NCI-H2107 treated with DMSO at 0.1 percent for 48 hours (cell line): ENCODE data around the gene PDZD8.
A peak's percentile ranks its signal among the peaks of the same experiment; 100 is the strongest.

ENCODE experiments used
- DNase-seq: peaks from one replicate; lab custom pipeline; 2025; ENCODE audit not compliant: unreplicated experiment; lab: John Stamatoyannopoulos, UW

Gene PDZD8, protein sequence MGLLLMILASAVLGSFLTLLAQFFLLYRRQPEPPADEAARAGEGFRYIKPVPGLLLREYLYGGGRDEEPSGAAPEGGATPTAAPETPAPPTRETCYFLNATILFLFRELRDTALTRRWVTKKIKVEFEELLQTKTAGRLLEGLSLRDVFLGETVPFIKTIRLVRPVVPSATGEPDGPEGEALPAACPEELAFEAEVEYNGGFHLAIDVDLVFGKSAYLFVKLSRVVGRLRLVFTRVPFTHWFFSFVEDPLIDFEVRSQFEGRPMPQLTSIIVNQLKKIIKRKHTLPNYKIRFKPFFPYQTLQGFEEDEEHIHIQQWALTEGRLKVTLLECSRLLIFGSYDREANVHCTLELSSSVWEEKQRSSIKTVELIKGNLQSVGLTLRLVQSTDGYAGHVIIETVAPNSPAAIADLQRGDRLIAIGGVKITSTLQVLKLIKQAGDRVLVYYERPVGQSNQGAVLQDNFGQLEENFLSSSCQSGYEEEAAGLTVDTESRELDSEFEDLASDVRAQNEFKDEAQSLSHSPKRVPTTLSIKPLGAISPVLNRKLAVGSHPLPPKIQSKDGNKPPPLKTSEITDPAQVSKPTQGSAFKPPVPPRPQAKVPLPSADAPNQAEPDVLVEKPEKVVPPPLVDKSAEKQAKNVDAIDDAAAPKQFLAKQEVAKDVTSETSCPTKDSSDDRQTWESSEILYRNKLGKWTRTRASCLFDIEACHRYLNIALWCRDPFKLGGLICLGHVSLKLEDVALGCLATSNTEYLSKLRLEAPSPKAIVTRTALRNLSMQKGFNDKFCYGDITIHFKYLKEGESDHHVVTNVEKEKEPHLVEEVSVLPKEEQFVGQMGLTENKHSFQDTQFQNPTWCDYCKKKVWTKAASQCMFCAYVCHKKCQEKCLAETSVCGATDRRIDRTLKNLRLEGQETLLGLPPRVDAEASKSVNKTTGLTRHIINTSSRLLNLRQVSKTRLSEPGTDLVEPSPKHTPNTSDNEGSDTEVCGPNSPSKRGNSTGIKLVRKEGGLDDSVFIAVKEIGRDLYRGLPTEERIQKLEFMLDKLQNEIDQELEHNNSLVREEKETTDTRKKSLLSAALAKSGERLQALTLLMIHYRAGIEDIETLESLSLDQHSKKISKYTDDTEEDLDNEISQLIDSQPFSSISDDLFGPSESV

GRCh38 chr10:117375360-117376178, at the start of gene PDZD8:
Gene PDZD8 (minus strand): TSS chr10:117375440. CDS start chr10:117375227, 213 bp downstream.
- DNase-seq, result peak; percentile 22

- no peak for DNase-seq
Observed at GRCh38 chr10:117424171-117424570, 48.9 kb upstream of the PDZD8 start.

DNA sequence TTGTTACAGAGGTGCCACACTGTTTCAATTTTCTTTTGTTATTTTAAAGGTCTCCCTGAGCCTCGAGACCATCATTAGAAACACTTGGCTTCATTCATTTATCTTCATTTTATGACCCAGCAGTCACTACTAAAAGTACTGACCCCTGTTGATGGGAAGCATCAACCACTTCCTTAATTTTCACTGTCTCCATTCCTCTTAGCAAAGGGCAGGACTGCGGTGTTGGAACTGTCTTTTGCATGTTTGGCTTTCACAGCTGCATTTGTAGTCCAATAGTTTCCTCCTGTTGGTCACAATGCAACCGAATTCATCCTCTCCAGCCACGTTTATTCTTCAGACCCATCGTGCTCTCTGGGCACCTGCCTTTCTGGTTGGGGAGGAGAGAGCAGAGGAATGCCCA, 46.7 kb upstream of the PDZD8 start:
- DNase-seq, result no peak

DNA sequence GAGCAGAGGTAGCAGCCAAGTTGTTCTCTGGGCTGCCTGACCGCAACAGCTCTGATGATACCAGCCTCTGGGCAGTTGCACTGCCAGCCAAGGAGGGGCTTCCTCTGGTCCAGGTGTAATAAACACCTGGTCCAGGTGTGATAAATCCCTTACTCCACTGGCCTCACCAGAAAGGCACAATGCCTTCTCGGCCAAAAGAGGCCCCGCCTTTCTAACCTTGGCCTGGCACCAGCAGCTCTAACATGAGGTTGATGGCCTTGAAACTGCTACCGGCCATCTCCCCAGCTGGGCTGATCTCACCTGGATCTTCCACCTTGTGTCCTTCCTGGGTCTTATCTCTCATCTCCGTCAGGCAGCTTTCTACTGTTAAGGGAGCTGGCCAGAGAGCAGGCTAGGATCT, 45.5 kb upstream of the PDZD8 start:
- DNase-seq, result no peak

- no peak for DNase-seq
Observed at GRCh38 chr10:117419921-117420320, 44.7 kb upstream of the PDZD8 start.

GRCh38 chr10:117419159-117419558, 43.9 kb upstream of the PDZD8 start:
- no peak for DNase-seq

- DNase-seq, result no peak
Observed at GRCh38 chr10:117418121-117418520, 42.9 kb upstream of the PDZD8 start.

DNA sequence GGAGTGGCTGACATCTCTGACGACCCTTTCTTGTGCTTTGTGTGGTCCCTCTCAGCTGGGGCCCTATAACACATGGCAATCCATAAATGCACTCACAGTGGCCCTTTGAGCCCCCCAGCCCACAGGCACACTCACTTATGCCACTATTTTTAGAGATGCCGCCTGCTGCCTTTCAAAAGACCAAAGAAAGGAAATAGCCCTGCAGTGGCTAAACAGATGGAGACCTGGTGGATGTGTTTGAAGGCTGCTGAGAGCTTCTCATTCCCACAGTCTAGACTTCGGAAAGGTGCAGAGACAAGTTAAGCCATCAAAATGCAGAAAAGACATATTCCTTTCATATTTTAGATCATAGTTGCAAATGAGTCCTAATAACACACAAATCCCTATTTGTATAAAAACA, 42.0 kb upstream of the PDZD8 start:
- no peak for DNase-seq

DNA sequence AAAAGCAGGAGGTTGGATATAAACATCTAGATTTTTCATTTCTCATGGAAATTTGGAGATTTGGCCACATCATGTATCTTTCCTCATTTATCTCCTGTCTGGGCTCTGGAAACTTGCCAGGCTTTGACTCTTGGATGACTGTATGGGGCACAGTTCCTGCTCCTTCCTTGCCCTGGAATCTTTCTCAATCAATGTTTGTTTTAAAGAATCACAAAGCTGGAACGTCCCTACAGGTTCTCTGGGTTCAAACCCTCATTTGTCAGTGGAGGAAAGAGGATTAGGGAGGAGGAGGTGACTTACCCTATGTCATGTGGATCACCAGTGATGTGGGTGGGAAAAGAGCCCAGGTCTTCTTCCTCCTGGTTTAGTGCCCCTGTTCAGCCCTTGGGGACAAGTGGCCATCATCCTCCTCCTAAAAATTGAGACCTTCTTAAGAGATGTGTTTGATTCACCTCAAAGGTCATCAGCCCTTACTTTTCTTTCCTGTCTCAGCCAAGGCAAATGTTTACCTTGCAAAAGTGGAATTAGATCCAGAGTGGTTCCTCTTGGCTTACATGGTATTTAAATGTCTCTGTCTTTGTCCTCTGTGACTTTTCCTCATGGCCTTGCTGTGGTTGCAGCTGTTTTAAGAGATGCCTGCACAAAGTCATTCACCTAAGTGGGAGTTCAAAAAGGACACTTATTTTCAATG, 38.8 kb upstream of the PDZD8 start:
- no peak for DNase-seq

- no peak for DNase-seq
Observed at GRCh38 chr10:117412469-117413010, 37.3 kb upstream of the PDZD8 start.

DNA sequence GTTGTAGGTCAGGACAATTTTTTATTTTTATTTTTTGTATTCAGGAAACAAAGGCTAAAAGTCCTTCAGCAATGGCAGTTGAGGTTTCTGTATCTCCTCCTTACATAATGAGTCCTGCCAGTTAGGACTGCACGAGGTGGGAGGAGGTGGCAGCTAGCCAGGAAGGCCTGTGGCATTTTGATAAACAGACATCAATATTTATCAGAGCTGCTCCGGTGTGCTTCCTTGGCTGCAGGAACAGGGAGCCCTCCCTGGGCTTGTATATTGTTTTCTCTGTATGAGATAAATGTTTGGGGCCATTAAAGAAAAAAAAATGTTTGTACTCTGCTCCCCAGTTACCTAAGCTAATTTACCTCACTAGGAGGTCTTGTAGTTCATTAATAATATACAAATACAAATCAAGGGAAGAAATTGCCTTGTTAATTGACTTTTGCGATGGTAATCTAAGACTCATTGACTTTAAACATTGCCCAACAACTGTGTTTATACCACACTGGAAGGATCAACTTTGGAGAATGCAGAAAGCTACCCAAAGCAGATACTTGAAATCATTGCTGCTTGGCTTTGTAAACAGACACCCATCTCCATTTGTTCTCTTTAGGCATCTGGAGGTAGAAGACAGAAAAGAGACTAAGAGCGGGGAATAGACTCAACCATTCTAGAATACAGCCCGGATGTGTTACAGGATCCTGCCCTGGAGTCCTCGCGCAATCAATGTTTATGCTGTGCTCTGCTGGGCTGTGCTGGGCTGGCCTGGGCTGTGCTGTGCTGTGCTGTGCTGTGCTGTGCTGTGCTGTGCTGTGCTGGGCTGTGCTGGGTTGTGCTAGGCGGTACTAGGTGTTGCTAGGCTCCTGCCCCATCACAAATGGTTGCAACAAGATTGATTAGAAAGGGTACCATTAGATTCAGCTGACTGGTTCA, 36.5 kb upstream of the PDZD8 start:
- no peak for DNase-seq

GRCh38 chr10:117410557-117410956, 35.3 kb upstream of the PDZD8 start:
- no peak for DNase-seq

DNA sequence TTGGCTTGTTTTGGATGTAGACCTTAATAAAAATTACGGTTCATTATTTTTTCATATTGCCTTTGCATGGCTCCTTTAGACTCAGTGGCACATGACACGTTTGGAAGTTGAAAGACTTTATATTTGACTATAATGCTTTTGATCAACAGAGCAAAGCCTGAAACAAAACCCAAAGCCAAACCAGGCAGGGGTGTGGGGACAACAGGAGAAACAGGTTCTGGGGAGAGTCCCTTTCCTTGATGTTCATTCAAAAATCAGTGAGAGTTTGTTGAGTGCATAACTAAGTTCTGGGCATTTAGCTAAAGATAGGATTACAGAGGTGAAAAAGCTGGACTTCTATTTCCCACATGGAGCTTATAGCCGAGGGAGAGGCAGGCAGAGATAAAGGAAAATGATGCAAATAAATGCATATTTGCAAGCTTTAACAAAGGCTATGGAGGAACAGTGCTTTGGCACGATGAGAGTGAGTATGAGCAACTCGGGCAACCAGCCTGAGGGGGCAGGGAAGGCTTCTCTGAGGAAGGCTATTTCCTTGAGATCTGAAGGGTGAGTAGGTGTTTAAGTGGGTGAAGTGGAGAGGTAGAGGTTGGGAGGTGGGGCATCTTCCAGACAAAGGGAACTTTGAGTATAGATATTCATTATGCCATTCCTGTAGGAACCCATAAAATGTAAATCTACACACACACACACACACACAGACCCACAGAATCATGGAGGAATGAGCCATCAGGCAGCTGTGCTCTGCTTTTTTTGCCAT, 34.5 kb upstream of the PDZD8 start:
- DNase-seq, result no peak

- no peak for DNase-seq
Observed at GRCh38 chr10:117408436-117409384, 33.5 kb upstream of the PDZD8 start.

- DNase-seq, result no peak
Observed at GRCh38 chr10:117405730-117406129, 30.5 kb upstream of the PDZD8 start.

DNA sequence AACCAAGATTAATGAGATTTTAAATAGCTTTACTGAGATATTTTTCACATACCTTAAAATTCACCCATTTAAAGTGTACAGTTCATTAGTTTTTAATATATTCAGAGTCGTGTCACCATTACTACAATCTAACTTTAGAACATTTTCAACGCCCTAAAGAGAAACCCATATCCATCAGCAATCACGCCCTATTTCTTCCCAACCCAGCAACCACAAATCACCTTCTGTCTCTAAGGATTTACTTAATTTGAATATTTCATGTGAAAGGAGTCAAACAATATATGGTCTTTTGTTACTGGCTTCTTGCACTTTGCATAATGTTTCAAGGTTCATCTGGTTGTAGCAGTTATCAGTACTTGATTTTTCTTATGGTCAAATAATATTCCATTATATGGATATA, 25.1 kb upstream of the PDZD8 start:
- DNase-seq, result no peak
